Fibroblast of skin of left quadriceps (primary cell): ENCODE results near the gene NUP54.

Experiments used
- DNase-seq, 2 experiments: peaks; one replicate each; pipeline ENCODE4 v3.0.0-alpha.2; 2013; ENCODE audit warnings: low read depth in 2 of 2

Gene NUP54

DNA sequence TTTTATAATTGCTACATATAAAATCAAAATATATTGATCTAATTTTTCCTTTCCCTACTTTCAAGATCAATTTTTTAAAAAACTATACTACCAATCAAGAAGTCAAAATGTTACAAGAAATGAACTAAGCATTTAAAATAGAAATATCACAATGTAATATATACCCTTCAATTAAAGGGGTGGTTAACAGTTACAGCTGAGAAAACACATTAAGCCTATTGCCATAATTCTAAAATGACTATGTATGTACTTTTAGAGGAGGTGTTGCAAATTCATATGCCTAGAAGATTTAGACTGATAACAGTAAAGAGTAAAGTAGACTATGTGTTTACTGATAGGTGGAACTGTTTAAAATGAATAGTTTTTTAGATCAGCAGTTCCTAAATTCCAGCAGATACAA, 3.7 kb downstream of the NUP54 start:
- DNase-seq: no peak

GRCh38 chr4:76141241-76141640, 7.0 kb downstream of the NUP54 start:
- DNase-seq: no peak

- no peak for DNase-seq
Observed at GRCh38 chr4:76127754-76128153, 20.4 kb downstream of the NUP54 start.

- no peak for DNase-seq
Observed at GRCh38 chr4:76125816-76126215, 22.4 kb downstream of the NUP54 start.

- DNase-seq: no peak
Observed at GRCh38 chr4:76120199-76120598, 28.0 kb downstream of the NUP54 start.

DNA sequence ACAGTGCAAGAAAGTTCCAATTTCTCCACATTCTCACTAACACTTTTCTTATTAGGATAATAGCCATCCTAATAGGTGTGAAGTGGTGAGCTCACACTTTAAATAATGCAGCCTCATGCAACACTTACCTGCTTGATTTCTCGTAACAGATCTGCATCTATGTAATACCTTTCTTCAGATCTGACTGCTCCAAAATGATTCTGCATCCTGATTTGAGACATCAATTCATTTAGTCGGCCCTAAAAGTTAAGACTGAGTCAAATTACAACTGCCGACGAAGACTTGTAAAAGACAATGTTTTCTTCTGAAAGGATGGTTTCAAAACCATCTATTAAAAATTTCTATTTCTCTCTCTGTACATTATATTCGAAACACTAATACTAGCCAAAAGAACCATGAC, 30.7 kb downstream of the NUP54 start:
- DNase-seq: no peak

- DNase-seq: no peak
Observed at GRCh38 chr4:76116821-76117220, 31.4 kb downstream of the NUP54 start.

- no peak for DNase-seq
Observed at GRCh38 chr4:76108467-76109181, 39.6 kb downstream of the NUP54 start.

GRCh38 chr4:76106442-76106841, 41.8 kb downstream of the NUP54 start:
- DNase-seq: no peak

DNA sequence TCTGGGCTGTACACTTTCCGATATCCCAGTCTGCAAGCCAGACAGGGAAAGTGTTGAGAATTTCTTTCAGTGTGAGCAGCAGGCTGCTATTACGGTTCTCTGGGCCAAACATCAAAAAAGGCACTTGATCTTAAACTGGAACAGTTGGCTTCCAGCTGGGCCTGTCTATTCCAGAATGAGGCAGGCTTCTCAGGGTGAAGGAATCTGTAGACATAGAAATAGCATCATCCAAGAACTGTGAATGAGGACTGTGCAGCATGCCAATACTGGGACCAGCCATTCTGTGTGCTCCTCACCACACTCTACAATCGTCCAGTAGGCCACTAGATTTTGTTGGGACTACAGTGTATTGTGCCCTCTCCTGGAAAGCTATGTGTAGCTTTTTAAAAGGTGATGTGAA, 42.5 kb downstream of the NUP54 start:
- DNase-seq: no peak

GRCh38 chr4:76096076-76096475, 52.1 kb downstream of the NUP54 start:
- DNase-seq: no peak

DNA sequence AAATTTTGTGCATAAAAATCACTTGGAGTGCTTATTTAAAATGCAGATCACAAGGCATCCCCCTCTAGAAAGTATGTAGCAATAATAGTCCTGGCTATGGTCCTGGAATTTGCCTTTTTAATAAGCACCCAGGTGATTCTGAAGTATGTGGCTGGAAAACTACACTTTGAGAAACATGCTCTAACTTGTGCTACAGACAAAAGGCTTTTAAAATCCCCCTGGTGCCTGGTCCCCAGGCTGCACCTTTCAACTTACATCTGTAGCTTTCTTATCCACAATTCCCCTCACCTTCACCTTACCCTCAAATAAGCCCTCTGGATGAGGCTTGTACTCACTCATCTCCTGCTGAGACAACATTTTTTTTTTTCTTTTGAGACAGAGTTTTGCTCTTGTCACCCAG, 52.6 kb downstream of the NUP54 start:
- DNase-seq: no peak

DNA sequence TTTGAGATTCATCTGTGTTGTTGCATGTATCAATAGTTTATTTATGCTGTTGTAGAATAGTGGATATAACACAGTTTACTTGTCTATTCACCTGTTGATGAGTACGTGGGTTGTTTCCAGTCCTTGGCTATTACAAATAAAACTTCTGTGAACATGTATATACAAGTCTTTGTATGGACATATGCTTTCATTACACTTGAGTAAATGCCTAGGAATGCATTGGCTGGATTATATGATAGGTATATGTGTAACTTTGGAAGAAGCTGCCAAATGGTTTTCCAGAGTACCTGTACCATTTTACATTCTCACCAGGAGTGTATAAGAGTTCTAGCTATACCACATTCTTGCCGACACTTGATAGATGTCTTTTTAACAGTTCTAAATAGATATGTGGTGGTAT, 57.1 kb downstream of the NUP54 start:
- no peak for DNase-seq

- peak; percentile 47 to 50 for DNase-seq
Observed at GRCh38 chr4:76090241-76090691, 57.9 kb downstream of the NUP54 start.

DNA sequence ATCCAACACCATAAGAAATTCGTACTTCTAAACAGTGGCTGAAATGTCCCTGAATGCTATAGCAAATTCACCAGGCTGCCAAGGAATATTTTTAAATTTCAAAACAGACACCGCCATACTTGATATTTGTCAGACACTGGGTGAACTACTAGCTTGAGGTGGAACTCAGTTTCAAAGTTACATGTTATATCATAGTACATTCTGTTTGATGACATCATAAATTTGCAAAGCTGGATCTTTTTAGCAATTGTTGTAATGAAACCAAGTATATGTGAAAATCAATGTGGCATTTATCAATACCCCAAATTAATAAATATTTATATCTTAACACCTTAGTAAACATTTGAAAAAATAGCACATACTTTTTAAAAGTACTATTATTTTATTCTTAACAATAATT, 59.5 kb downstream of the NUP54 start:
- no peak for DNase-seq

DNA sequence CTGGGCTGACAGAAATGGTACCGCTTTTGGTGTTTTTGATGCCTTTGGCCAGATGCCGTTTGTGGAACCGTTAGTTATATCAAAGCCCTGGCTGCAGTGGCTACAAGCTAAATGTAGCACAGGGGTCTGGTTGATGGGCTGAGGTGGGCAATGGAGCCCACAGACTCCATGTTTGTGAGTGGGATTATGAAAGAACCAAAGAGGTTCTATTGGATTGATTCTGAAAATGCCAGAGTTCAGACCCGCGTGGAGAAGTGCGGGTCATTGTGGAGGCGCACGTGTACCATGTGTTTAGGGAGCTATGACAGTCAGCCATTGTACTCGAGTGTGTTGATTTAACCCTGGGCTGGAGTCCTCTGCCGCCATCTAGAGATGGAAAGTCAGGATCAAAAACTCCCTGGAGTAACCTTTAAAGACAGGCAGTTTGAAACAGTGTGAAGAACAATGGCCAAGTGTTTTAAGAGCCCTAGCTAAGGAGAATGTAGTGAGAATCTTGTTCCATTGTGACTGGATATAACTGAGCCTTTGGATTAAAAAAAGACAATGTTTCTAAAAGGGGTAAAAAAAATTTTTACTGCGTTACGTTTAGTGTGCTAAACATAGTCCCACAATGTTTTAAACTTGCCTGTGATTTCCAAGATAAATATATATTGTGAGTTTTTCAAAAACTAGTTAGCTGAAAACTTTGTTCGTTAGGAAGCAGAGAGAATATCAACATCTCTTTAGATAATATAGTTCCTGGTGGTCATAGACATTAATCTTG, 61.0 kb downstream of the NUP54 start:
- peak; percentile 7 to 9 for DNase-seq

DNA sequence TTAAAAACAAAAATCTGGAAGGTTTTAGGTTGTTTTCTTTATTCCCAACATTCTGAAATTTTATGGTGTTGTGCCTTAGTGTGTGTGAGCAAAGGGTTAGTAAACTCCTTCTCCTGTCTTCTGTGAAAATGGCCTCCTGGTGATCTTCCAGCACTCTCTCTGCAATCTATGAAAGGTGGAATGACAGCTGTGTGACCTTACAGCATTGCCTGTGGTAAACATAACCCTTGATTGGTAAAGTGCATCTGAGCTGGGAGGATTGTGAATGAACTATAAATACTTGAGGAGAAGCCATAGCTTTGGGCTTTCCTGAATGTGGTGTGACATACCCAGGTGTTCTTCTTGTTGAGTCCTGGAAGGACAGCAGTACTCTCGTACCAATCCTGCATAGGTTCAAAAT, 63.7 kb downstream of the NUP54 start:
- DNase-seq: no peak

- no peak for DNase-seq
Observed at GRCh38 chr4:76083386-76083988, 64.7 kb downstream of the NUP54 start.

- no peak for DNase-seq
Observed at GRCh38 chr4:76078033-76078613, 70.1 kb downstream of the NUP54 start.

DNA sequence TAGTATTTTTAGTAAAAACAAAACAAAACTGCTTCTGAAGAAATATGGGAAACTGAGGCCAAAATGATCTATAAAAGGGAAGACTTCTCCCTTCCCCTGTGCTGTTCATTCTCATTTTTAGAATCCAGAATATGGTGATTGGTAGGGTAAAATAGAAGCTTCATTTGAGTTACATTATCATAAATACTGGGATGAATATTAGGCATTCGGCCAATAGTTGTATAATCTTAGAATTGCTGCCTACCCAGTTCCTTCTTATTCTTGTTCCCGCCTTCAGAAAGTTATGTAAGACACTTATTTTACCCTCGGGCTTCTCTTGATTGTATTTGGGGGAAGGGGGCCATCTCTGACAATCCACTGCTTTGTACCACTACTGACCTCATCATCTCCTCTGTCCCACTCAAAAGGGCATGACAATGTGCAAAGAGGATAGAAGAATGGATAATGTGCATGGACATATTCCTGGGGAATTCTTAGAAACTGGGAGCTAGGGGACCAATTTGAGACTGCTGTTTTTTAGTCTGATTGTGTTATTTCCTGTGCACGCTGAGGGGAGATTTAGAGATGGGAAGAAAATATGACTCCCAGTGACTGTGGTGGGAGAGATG, 73.1 kb downstream of the NUP54 start:
- no peak for DNase-seq

GRCh38 chr4:76074468-76074867, 73.7 kb downstream of the NUP54 start, which contains the start of gene ART3:
ART3 (plus strand) TSS chr4:76074709; CDS start chr4:76075890, 1,181 bp downstream.
- DNase-seq: no peak

GRCh38 chr4:76072760-76073159, 75.4 kb downstream of the NUP54 start:
- DNase-seq: no peak
